GM21367 (cell line): ENCODE results near the gene TMIGD1.

Experiments
- ATAC-seq: cut with Tn5 transposase; IDR thresholded peaks from one replicate; pipeline ENCODE4 v1.9.1; 2021; ENCODE audit not compliant: unreplicated experiment

The TMIGD1 gene

DNA sequence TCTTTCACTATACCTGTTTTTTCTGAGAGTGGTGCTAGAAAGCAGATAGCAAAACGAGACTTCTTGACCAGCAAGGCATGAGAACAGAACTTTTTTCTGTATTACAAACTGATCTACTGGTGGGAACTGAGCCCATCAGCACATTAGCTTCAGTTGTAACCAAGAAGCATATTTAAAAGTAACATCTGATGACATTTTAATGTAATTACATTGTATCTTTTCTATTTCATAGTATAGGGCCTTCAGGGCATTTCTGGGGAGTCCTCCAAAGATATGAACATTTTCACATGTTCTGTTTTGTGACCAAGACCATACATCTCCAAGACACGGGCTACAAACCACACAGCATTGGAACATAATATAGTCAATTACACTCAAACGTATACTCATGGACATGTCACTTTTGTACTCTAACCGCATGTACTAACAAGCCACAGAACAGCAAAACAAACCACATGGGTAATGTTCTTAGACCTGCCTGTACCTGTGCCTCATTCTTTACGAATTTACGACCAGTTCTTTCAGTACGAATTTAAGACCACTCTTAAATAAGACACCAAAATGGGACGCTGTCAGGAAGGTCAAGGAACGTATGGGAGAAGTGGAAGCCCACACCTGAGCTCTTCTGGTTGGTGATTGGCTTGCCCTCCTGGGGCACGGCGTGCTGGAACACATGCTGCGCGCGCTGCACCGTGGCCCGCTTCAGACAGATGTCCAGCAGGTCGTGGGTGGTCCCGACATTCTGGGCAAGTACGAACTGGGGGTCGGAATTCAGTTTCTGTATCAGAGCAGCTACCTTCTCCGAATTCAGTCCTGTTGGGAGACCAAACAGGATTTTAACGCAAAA is 42.9 kb downstream of the TMIGD1 start:
- peak; percentile 32 for ATAC-seq

GRCh38 chr17:30290077-30290476 is 43.8 kb downstream of the TMIGD1 start:
- no peak for ATAC-seq

DNA sequence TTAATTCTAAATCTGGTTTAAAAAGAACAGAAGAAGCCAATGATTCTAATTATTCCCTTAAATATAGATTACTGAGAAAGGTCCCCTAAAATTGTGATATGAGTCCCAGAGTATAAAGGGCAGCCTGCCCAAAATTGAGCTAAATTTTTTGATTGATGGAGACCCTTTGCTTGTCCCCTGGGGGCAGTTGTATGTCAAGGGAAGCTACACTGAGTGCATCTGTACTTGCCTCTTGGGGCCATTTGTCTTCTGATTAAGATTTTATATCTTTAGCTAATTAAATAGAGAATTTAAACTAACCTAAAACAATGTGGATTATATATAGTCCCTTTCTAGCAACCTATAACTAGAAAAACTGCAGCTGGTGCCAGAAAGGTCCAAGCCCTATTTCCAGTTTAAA is 54.7 kb downstream of the TMIGD1 start:
- no peak for ATAC-seq

DNA sequence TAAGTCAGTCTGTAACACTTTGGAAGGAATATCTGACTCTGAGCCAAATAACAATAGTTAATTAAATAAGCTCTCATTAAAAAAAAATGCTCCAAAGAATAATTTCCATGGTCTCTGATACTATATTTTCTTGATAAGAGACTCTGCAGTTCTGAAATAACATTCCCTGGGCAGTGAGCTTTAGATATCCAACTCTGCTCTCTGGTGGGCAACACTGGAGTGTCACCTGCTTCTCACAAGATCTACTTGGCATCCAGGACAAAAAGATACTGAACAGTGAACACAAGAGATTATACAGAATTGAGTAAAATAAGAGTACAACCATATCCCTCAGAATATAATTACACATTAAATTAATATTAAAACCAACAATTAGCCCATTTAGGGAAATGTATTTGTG is 55.8 kb downstream of the TMIGD1 start:
- ATAC-seq, result no peak

DNA sequence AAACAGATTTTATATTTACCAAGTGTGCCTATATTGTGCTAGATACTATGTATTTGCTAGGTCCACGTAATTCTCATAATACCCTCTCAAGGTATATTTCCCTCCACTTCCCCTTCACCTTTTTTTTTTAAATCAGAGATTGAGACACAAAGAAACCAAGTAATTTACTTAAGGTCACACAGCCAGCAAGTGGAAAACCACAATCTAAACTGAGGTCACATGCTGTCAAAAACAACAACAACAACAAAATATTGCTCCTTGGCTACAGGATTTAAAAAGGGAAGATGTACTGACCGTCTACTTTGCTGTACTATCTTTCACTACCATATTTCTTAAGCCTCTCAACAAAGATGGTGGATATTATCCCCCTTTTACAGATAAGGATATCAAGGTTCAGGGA is 57.9 kb downstream of the TMIGD1 start:
- ATAC-seq, result no peak

DNA sequence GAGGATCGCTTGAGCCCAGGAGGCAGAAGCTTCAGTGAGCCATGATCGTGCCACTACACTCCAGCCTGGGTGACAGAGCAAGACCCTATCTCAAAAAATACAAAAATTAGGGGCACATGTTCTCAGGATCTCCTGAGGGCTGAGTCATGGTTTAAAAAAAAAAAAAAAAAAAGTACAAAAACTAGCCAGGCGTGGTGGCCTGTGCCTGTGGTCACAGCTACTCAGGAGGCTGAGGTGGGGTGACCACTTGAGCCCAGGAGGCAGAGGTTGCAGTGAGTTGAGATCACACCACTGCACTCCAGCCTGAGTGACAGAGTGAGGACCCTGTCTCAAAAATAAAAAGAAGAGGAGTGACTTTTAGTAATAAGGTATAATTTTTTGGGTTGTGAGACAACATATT is 59.0 kb downstream of the TMIGD1 start:
- ATAC-seq, result no peak

GRCh38 chr17:30273373-30273772 is 60.5 kb downstream of the TMIGD1 start:
- no peak for ATAC-seq

- no peak for ATAC-seq
Observed at GRCh38 chr17:30271102-30271501, 62.8 kb downstream of the TMIGD1 start.

GRCh38 chr17:30267625-30268024 is 66.2 kb downstream of the TMIGD1 start:
- no peak for ATAC-seq
